ENCODE data around the gene ALDH2. TPM values are rescaled to one million over a fixed set of nuclear protein-coding genes. Genes with fewer than 3 reads are reported as not detected.

Gene ALDH2
- total and polyA plus RNA-seq, 9 of the 15 experiments (the other 6 are each of a cell fraction or from before 2014, with no cell fraction given) = 1.9 to 22.5 (median 12.2) TPM

GRCh38 chr12:111766608-111767361 is at the start of gene ALDH2 (continued):
- TF ChIP-seq SFPQ (IDR thresholded peaks at IDR 0.05; ENCODE audit: low read depth, low read length) (no peak), ZNF695 (CRISPR knock-in tag; IDR thresholded peaks at IDR 0.05) (no peak), MLX (CRISPR knock-in tag; conservative IDR thresholded peaks at IDR 0.05) (no peak), ZNF407 (IDR thresholded peaks at IDR 0.05; ENCODE audit: low read depth) (no peak), ZBED1 (IDR thresholded peaks at IDR 0.05) (no peak), BCL6 (CRISPR knock-in tag; IDR thresholded peaks at IDR 0.05) (no peak), ZNF224 (CRISPR knock-in tag; IDR thresholded peaks at IDR 0.05) (no peak), SRSF3 (IDR thresholded peaks at IDR 0.05; ENCODE audit: insufficient read depth, low read length) (no peak), CCAR2 (IDR thresholded peaks at IDR 0.05; ENCODE audit: low read depth, low read length) (no peak), BRD4 (IDR thresholded peaks at IDR 0.05) (no peak; the same call in 1 of the 2 replicates), MECOM (CRISPR knock-in tag; IDR thresholded peaks at IDR 0.05) (no peak), SOX6 (IDR thresholded peaks at IDR 0.05) (no peak), GABPA (tag; conservative IDR thresholded peaks at IDR 0.05; ENCODE audit: low read depth) (no peak), ILF3 (IDR thresholded peaks at IDR 0.05; ENCODE audit: borderline replicate concordance) (no peak), MCM2 (IDR thresholded peaks at IDR 0.05; ENCODE audit: low read depth) (no peak), MTA2 (IDR thresholded peaks at IDR 0.05; ENCODE audit: low read depth) (no peak), ZNF395 (CRISPR knock-in tag; IDR thresholded peaks at IDR 0.05) (no peak)

Data from K562 (cell line).